PC-9 (cell line): ENCODE data around the gene SELENOI. TPM values are rescaled to one million over a fixed set of nuclear protein-coding genes. Genes with fewer than 3 reads are reported as not detected.
"Not testable (repeated sequence)": the region's sequence is repeated elsewhere in the genome, so short reads cannot be mapped to it uniquely, and the experiment has no call there.

Experiments
- BruUV-seq: library from RNA; stranded (reverse); fragments of 400-500 nt; replicated peaks from 2 replicates; lab custom pipeline; 2021; lab: Mats Ljungman, UMichigan
- CTCF ChIA-PET: fragments of 300-600 bp; sonication (Branson Sonifier 250); formaldehyde crosslinking; loops from one replicate; lab custom pipeline; 2022; ENCODE audit warnings: antibody characterized with exemption; lab: Charles Lee
- POLR2A ChIA-PET: fragments of 300-600 bp; sonication (Branson Sonifier 250); formaldehyde crosslinking; loops from one replicate; lab custom pipeline; 2022; ENCODE audit warnings: antibody characterized with exemption; ENCODE audit not compliant: unreplicated experiment; lab: Charles Lee
- DNase-seq, 2 experiments: peaks; one replicate each; pipeline versions ENCODE4 v3.0.0 to v3.0.0-alpha.2; 2015 to 2022; ENCODE audit warnings: mixed read lengths in 1 of 2
- H2AFZ ChIP-seq: fragments of 200-600 bp; sonication (generic); 2 replicates; pipeline ENCODE4 v1.8.1; 2017; ENCODE audit warnings: antibody characterized with exemption
- H3F3A ChIP-seq: fragments of 200-600 bp; sonication (generic); 2 replicates; pipeline ENCODE4 v1.8.1; 2017; ENCODE audit warnings: antibody characterized with exemption, mild to moderate bottlenecking, low read depth; ENCODE audit not compliant: insufficient read depth
- H3K27ac ChIP-seq: fragments of 200-600 bp; sonication (generic); 2 replicates; pipeline ENCODE4 v1.6.1; 2016; ENCODE audit warnings: mixed run types
- H3K27me3 ChIP-seq: fragments of 200-600 bp; sonication (generic); 2 replicates; pipeline ENCODE4 v1.6.1; 2016; ENCODE audit warnings: low read depth, mixed run types; ENCODE audit not compliant: insufficient read depth
- H3K36me3 ChIP-seq: fragments of 200-600 bp; sonication (generic); 2 replicates; pipeline ENCODE4 v1.6.1; 2016; ENCODE audit warnings: low read depth, mixed run types
- H3K4me1 ChIP-seq: fragments of 200-600 bp; sonication (generic); replicated peaks from 2 replicates; pipeline ENCODE4 v1.6.1; 2016; ENCODE audit warnings: mixed run types; ENCODE audit not compliant: insufficient read depth
- H3K4me2 ChIP-seq: fragments of 200-600 bp; sonication (generic); 2 replicates; pipeline ENCODE4 v1.6.1; 2017; ENCODE audit warnings: mixed run types
- H3K4me3 ChIP-seq: fragments of 200-600 bp; sonication (generic); 2 replicates; pipeline ENCODE4 v1.6.1; 2016; ENCODE audit warnings: mixed run types
- H3K79me2 ChIP-seq: fragments of 200-600 bp; sonication (generic); 2 replicates; pipeline ENCODE4 v1.6.1; 2017; ENCODE audit warnings: low read depth, mixed run types
- H3K9me2 ChIP-seq: fragments of 200-600 bp; sonication (generic); 2 replicates; pipeline ENCODE4 v1.8.1; 2017; ENCODE audit warnings: mild to moderate bottlenecking; ENCODE audit not compliant: insufficient read depth
- H3K9me3 ChIP-seq: fragments of 200-600 bp; sonication (generic); 2 replicates; pipeline ENCODE4 v1.8.1; 2016; ENCODE audit warnings: low read depth; ENCODE audit not compliant: insufficient read depth
- H4K20me1 ChIP-seq: fragments of 200-600 bp; sonication (generic); 2 replicates; pipeline ENCODE4 v1.8.1; 2017; ENCODE audit not compliant: insufficient read depth
- EZH2 ChIP-seq: fragments of 200-600 bp; sonication (generic); IDR thresholded peaks from 2 replicates; pipeline ENCODE4 v1.8.0; 2017; ENCODE audit warnings: antibody characterized with exemption, low read depth
- intact Hi-C: fragments of 100-400 bp; cut with micrococcal nuclease; formaldehyde crosslinking; loops from one replicate; pipeline ENCODE4 v1.10.0; 2022; ENCODE audit not compliant: unreplicated experiment
- total RNA-seq: library from RNA; stranded (reverse); gene quantifications from 2 replicates; pipeline ENCODE4 v1.2.3, GENCODE V29; 2021
- TF ChIP-seq, protein P1 (sequence below): fragments of 200-600 bp; sonication (generic); conservative IDR thresholded peaks from 2 replicates; pipeline ENCODE4 v1.6.1; 2017; ENCODE audit warnings: mixed run types, antibody characterized with exemption, mild to moderate bottlenecking, moderate library complexity

Gene SELENOI
- total RNA-seq, 1 experiment from 2014 or later = 60.8 TPM

DNA sequence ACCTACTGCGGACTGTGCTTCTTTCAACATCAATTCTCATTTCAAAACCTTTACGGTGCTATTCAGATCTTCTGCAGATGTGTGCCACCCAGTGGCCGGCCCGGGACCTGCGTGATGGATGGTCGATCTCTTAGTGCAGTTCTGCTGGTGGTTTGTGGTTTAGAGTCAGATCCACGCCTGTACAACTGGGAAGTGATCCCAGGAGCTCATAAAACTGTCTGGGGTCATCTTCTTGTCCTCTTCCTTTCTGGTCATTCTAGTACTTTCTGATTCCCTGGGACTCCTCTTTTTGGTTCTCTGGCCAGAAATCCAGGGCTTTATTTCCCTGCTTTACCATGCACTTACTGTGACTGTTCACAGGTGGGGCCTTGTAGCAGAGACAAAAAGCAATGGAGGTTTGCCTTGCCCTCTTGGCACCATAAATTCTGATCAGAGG is 15.8 kb upstream of the SELENOI start:
- intact Hi-C loops = loop anchor here (1.0 to 10.0 kb wide), 6 partner anchors 31 to 475 kb away; no protein-coding TSS in a partner anchor
- TF ChIP-seq EZH2 = no peak
- TF ChIP-seq, protein P1, sequence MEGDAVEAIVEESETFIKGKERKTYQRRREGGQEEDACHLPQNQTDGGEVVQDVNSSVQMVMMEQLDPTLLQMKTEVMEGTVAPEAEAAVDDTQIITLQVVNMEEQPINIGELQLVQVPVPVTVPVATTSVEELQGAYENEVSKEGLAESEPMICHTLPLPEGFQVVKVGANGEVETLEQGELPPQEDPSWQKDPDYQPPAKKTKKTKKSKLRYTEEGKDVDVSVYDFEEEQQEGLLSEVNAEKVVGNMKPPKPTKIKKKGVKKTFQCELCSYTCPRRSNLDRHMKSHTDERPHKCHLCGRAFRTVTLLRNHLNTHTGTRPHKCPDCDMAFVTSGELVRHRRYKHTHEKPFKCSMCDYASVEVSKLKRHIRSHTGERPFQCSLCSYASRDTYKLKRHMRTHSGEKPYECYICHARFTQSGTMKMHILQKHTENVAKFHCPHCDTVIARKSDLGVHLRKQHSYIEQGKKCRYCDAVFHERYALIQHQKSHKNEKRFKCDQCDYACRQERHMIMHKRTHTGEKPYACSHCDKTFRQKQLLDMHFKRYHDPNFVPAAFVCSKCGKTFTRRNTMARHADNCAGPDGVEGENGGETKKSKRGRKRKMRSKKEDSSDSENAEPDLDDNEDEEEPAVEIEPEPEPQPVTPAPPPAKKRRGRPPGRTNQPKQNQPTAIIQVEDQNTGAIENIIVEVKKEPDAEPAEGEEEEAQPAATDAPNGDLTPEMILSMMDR = peak; percentile 92
- no TSS peak for BruUV-seq
- Histone ChIP-seq H3K27me3 (no peaks in the 10 kb centered on the region), H3K27ac (no peak overlapping the region), H3K4me2 (no peak overlapping the region), H3K4me3 (no peak overlapping the region), H3K9me3 (no peaks in the 10 kb centered on the region), H3K79me2 (no peaks in the 10 kb centered on the region), H3K4me1 (peaks cover 5% of the 10 kb centered on the region; the same call in 1 of the 2 replicates), H3K36me3 (no peaks in the 10 kb centered on the region), H3K9me2 (no peaks in the 10 kb centered on the region), H3F3A (peaks cover 5% of the 10 kb centered on the region; the same call in 1 of the 2 replicates), H4K20me1 (no peaks in the 10 kb centered on the region), H2AFZ (no peak overlapping the region)
- ChIA-PET CTCF (no interaction called here), POLR2A (no interaction called here)
- peak; percentile 70 to 80 for DNase-seq

DNA sequence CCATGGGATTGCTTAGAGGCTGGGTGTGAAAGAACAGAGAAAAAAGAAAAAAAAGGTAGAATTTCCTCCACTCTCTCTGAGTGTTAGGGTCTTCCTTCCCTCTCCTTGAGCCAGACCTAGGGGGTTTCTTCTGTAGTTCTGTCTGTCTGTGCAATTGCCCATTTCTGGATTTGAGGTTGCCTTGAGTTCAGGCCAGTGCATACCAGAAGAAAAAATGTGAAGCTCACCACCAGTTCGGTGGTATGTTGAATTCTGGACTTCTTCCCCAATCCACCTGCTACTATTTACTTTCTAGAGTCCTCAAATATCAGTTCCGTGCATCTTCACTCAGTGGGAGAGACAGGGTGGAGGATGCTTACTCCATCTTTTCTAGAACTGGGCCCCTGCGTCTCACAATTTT is 15.3 kb upstream of the SELENOI start:
- intact Hi-C loops = loop anchor here (1.0 to 10.0 kb wide), 6 partner anchors 32 to 476 kb away; no protein-coding TSS in a partner anchor
- POLR2A ChIA-PET = no interaction called here
- no TSS peak for BruUV-seq

GRCh38 chr2:26331321-26331720 is 14.6 kb upstream of the SELENOI start:
- H3K4me3 ChIP-seq, CTCF ChIA-PET, H3K9me2 ChIP-seq, H4K20me1 ChIP-seq, H3F3A ChIP-seq, H3K27ac ChIP-seq, H3K4me1 ChIP-seq, H3K4me2 ChIP-seq, H3K36me3 ChIP-seq, H3K9me3 ChIP-seq, H3K27me3 ChIP-seq, H2AFZ ChIP-seq, BruUV-seq, H3K79me2 ChIP-seq, DNase-seq: not testable (repeated sequence)
- intact Hi-C loops = loop anchor here (2.0 to 10.0 kb wide), 4 partner anchors 33 to 477 kb away; no protein-coding TSS in a partner anchor
- POLR2A ChIA-PET = interaction anchor here (0.7 kb wide), 1 partner anchor 62 kb away, joined by 9 read pairs; no protein-coding TSS in a partner anchor

More for the DNA sequence above, 15.3 kb upstream of the SELENOI start:
- no peaks in the 10 kb centered on the region for H4K20me1 ChIP-seq
- no peaks in the 10 kb centered on the region for H3K9me3 ChIP-seq
- H3K27ac ChIP-seq = no peak overlapping the region
- H3K4me1 ChIP-seq = peaks cover 5% of the 10 kb centered on the region; the same call in 1 of the 2 replicates
- H3K36me3 ChIP-seq = no peaks in the 10 kb centered on the region
- no peak overlapping the region for H3K4me2 ChIP-seq
- H2AFZ ChIP-seq = no peak overlapping the region
- DNase-seq = no peak
- TF ChIP-seq, protein P1 = no peak
- H3K4me3 ChIP-seq = no peak overlapping the region
- no peaks in the 10 kb centered on the region for H3K9me2 ChIP-seq
- CTCF ChIA-PET = no interaction called here
- H3F3A ChIP-seq = peaks cover 5% of the 10 kb centered on the region; the same call in 1 of the 2 replicates
- no peaks in the 10 kb centered on the region for H3K27me3 ChIP-seq
- H3K79me2 ChIP-seq = no peaks in the 10 kb centered on the region

DNA sequence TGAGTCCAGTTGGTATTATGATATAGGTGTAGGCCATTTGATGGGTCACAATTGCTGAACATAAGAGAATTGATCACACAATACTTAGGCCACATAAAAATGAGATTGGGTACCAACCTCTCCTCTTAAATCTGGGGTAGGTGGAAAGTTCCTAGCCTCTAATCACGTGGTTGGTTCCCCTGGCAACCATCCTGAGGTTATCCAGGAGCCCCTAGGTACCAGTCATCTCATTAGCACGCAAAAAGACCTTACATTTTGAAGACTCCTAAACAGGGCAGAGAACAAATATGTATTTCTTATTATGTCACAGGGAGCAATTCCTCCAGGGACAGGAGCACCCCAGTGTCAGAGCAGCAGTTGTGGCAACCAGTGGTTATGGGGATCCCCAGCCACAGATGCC is 12.7 kb upstream of the SELENOI start:
- no peaks in the 10 kb centered on the region for H3K9me2 ChIP-seq
- H4K20me1 ChIP-seq = no peaks in the 10 kb centered on the region
- no peak for TF ChIP-seq EZH2
- TF ChIP-seq, protein P1 = no peak
- H3K27me3 ChIP-seq = no peaks in the 10 kb centered on the region
- no peak overlapping the region for H2AFZ ChIP-seq
- H3F3A ChIP-seq = peaks cover 5% of the 10 kb centered on the region; the same call in 1 of the 2 replicates
- no peak overlapping the region for H3K4me3 ChIP-seq
- peaks cover 5% of the 10 kb centered on the region; the same call in 1 of the 2 replicates for H3K4me1 ChIP-seq
- no peaks in the 10 kb centered on the region for H3K36me3 ChIP-seq
- no peak overlapping the region for H3K27ac ChIP-seq
- POLR2A ChIA-PET = no interaction called here
- no peak for DNase-seq
- CTCF ChIA-PET = no interaction called here
- no TSS peak for BruUV-seq
- H3K9me3 ChIP-seq = no peaks in the 10 kb centered on the region
- H3K4me2 ChIP-seq = no peak overlapping the region
- H3K79me2 ChIP-seq = no peaks in the 10 kb centered on the region
- intact Hi-C loops = loop anchor here (10.0 kb wide), 1 partner anchor 478 kb away; no protein-coding TSS in a partner anchor
